ENCODE data around the gene SEC31B.
A peak's percentile ranks its signal among the peaks of the same experiment; 100 is the strongest.

DNA sequence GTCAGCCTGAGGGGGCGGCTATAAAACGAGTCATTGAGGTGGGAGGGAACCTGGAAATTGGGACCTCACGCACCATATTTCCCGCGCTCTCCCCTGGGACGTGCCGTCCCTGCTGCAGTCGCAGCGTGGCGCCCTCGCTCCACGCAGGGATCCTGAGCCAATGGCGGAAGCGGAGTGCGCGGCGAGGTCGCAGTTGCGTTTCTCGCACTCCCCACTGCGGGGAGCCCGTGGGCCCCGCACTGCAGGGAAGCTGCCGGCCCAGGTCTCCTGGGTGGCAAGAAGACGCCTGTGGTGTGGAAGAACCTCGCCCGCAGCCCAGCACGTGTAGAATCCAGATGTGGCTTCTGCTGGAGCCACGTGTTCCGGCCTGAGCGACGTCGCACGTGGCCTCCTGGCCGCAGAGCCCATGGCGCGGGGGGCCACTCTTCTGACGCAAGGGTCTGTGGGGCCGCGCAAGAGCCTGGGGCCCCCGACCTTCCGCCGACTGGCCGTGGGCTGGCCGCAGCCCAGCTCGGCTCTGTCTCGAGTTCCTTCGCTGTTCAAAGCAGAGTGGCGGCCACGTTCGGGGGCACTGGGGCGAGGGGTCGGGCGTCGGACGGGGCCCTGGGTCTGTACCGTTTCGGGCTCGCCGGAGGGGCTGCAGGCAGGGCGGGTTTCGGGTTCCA lies 42.5 kb upstream of the SEC31B start:
- TF ChIP-seq, protein P1, sequence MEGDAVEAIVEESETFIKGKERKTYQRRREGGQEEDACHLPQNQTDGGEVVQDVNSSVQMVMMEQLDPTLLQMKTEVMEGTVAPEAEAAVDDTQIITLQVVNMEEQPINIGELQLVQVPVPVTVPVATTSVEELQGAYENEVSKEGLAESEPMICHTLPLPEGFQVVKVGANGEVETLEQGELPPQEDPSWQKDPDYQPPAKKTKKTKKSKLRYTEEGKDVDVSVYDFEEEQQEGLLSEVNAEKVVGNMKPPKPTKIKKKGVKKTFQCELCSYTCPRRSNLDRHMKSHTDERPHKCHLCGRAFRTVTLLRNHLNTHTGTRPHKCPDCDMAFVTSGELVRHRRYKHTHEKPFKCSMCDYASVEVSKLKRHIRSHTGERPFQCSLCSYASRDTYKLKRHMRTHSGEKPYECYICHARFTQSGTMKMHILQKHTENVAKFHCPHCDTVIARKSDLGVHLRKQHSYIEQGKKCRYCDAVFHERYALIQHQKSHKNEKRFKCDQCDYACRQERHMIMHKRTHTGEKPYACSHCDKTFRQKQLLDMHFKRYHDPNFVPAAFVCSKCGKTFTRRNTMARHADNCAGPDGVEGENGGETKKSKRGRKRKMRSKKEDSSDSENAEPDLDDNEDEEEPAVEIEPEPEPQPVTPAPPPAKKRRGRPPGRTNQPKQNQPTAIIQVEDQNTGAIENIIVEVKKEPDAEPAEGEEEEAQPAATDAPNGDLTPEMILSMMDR (conservative IDR thresholded peaks at IDR 0.05 in 1 of 2, IDR thresholded peaks at IDR 0.05 in 1 of 2; ENCODE audit: extremely low read depth in 1 of 2, insufficient read depth in 1 of 2, low read depth in 1 of 2, low read length in 2 of 2) = peak; percentile 85 to 91
- TF ChIP-seq EZH2 (IDR thresholded peaks at IDR 0.05; ENCODE audit: borderline replicate concordance, low read length) = no peak

Data from mammary epithelial cell (primary cell).